GM12878 (cell line): ENCODE data around the gene CRYGS. TPM values are rescaled to one million over a fixed set of nuclear protein-coding genes. Genes with fewer than 3 reads are reported as not detected.
A peak's percentile ranks its signal among the peaks of the same experiment; 100 is the strongest.

Source experiments
- ATAC-seq: fragments of 200-7000 bp; cut with Tn5 transposase; 3 replicates; pipeline ENCODE4 v1.9.1; 2020; ENCODE audit warnings: mild to moderate bottlenecking, moderate library complexity
- BruUV-seq: library from RNA; stranded (reverse); fragments of 400-500 nt; replicated peaks from 2 replicates; lab custom pipeline; 2021; lab: Mats Ljungman, UMichigan
- CTCF ChIA-PET: fragments of 300-600 bp; sonication (Branson Sonifier 250); formaldehyde crosslinking; extraction: SDS; loops from one replicate; lab custom pipeline; 2021; ENCODE audit warnings: inconsistent platforms; lab: Yijun Ruan, JAX
- POLR2A ChIA-PET: fragments of 350-600 bp; formaldehyde crosslinking; extraction: SDS; loops from one replicate; lab custom pipeline; 2021; ENCODE audit warnings: inconsistent platforms; lab: Charles Lee
- RAD21 ChIA-PET: fragments of 300-600 bp; sonication (Branson Sonifier 250); formaldehyde crosslinking; loops from one replicate; lab custom pipeline; 2023; ENCODE audit warnings: antibody characterized with exemption; ENCODE audit not compliant: unreplicated experiment; lab: Charles Lee
- SMC1A ChIA-PET: fragments of 300-600 bp; sonication (Branson Sonifier 250); formaldehyde crosslinking; loops from one replicate; lab custom pipeline; 2023; ENCODE audit not compliant: unreplicated experiment, uncharacterized antibody; lab: Charles Lee
- DNase-seq: peaks from one replicate; pipeline ENCODE4 v3.0.0-alpha.2; 2011; ENCODE audit warnings: low read depth, low spot score
- FAIRE-seq: peaks from 3 replicates; lab custom pipeline; 2011; peaks lifted over from hg19 to GRCh38; lab: Jason Lieb, UNC
- H2AFZ ChIP-seq: 2 replicates; pipeline ENCODE4 v1.6.0; 2011; ENCODE audit warnings: low read depth, low read length, control low read depth; ENCODE audit not compliant: control insufficient read depth
- H3K27ac ChIP-seq: 2 replicates; pipeline ENCODE4 v1.5.1; 2011; ENCODE audit warnings: control low read depth; ENCODE audit not compliant: control insufficient read depth, insufficient read depth
- H3K27me3 ChIP-seq, 2 experiments: replicated peaks in 1 of 2; 2 replicates each; pipeline versions ENCODE4 v1.6.0 to v1.6.1; 2011; ENCODE audit warnings: low read length in 1 of 2; ENCODE audit not compliant: control insufficient read depth in 2 of 2, insufficient read depth in 2 of 2
- H3K36me3 ChIP-seq, 2 experiments: 2 replicates each; pipeline ENCODE4 v1.5.1; 2011; ENCODE audit warnings: low read length in 1 of 2; ENCODE audit not compliant: control insufficient read depth in 2 of 2, insufficient read depth in 2 of 2
- H3K4me1 ChIP-seq: 2 replicates; pipeline ENCODE4 v1.6.1; 2011; ENCODE audit warnings: mild to moderate bottlenecking, low read length, moderate library complexity, mixed read lengths; ENCODE audit not compliant: control insufficient read depth, insufficient read depth
- H3K4me2 ChIP-seq: 2 replicates; pipeline ENCODE4 v1.6.0; 2011; ENCODE audit warnings: control low read depth; ENCODE audit not compliant: control insufficient read depth, insufficient read depth
- H3K4me3 ChIP-seq: fragments of 200-600 bp; sonication (generic); 2 replicates; pipeline ENCODE4 v1.5.1; 2016
- H3K79me2 ChIP-seq: 2 replicates; pipeline ENCODE4 v1.6.0; 2011; ENCODE audit warnings: low read length; ENCODE audit not compliant: control insufficient read depth, insufficient read depth
- H3K9ac ChIP-seq: 2 replicates; pipeline ENCODE4 v1.8.0; 2011; ENCODE audit warnings: low read length, control low read depth, mixed read lengths; ENCODE audit not compliant: control insufficient read depth, insufficient read depth
- H3K9me3 ChIP-seq: replicated peaks from 3 replicates; pipeline ENCODE4 v1.5.1; 2011; ENCODE audit warnings: mild to moderate bottlenecking, low read length; ENCODE audit not compliant: control insufficient read depth, insufficient read depth
- H4K20me1 ChIP-seq: 2 replicates; pipeline ENCODE4 v1.6.0; 2011; ENCODE audit not compliant: control insufficient read depth, insufficient read depth
- BMI1 ChIP-seq: fragments of 450-650 bp; IDR thresholded peaks from 2 replicates; pipeline ENCODE4 v1.6.1; 2016; ENCODE audit warnings: mild to moderate bottlenecking, moderate library complexity, borderline replicate concordance
- CEBPZ ChIP-seq: fragments of 150-350 bp; IDR thresholded peaks from 2 replicates; pipeline ENCODE4 v1.6.1; 2016; ENCODE audit warnings: low read depth, low read length
- IRF4 ChIP-seq: IDR thresholded peaks from 2 replicates; pipeline ENCODE4 v1.6.1; 2011; ENCODE audit warnings: low read depth, low read length
- NBN ChIP-seq: fragments of 450-650 bp; IDR thresholded peaks from 2 replicates; pipeline ENCODE4 v1.6.1; 2016
- POLR2AphosphoS5 ChIP-seq: IDR thresholded peaks from 2 replicates; pipeline ENCODE4 v1.6.1; 2011; ENCODE audit warnings: mild to moderate bottlenecking, low read length, inconsistent platforms
- SMAD5 ChIP-seq: IDR thresholded peaks from 2 replicates; pipeline ENCODE4 v1.6.1; 2016; ENCODE audit warnings: antibody characterized with exemption, low read depth
- SP1 ChIP-seq: IDR thresholded peaks from one replicate; pipeline ENCODE4 v1.6.1; 2011; ENCODE audit warnings: low read depth, low read length
- SREBF2 ChIP-seq: IDR thresholded peaks from 2 replicates; pipeline ENCODE4 v1.6.1; 2012; ENCODE audit warnings: mild to moderate bottlenecking, low read length
- STAT1 ChIP-seq: fragments of 450-650 bp; conservative IDR thresholded peaks from 2 replicates; pipeline ENCODE4 v1.6.1; 2014; ENCODE audit warnings: antibody characterized with exemption, mild to moderate bottlenecking
- ZNF24 ChIP-seq: fragments of 450-650 bp; IDR thresholded peaks from 2 replicates; pipeline ENCODE4 v1.6.1; 2017; ENCODE audit warnings: antibody characterized with exemption, mild to moderate bottlenecking
- WGBS: methylation state at CpG from one replicate; pipeline ENCODE4 v1.1.6; 2016; ENCODE audit warnings: low lambda C conversion rate; ENCODE audit not compliant: insufficient replicate concordance, insufficient coverage; ENCODE audit errors: missing lambda C conversion rate; 5-methylcytosine and 5-hydroxymethylcytosine counted together
- in situ Hi-C: fragments of 300-500 bp; cut with MboI; formaldehyde crosslinking; loops from 9 replicates; pipeline ENCODE4 v1.14.3; 2018; ENCODE audit warnings: mixed read lengths
- intact Hi-C: fragments of 100-400 bp; cut with micrococcal nuclease; formaldehyde crosslinking; loops from one replicate; pipeline ENCODE4 v1.14.2; 2022; ENCODE audit not compliant: unreplicated experiment
- polyA plus RNA-seq, 11 experiments: library from polyadenylated mRNA; depleted of rRNA in 4 of 11; unstranded in 6 of 11; stranded (reverse) in 5 of 11; fragments of >200 nt; fragmentation: Nextera tagmentation in 4 of 11; fragmentation: Illumina TruSeq in 1 of 11; extraction: Ambion mirVana in 4 of 11; extraction: Trizol in 1 of 11; gene quantifications; 1 replicate in 1 of 11; 2 replicates in 10 of 11; pipeline versions ENCODE4 v1.2.1 to v1.2.3, GENCODE V29; 2011 to 2016; ENCODE audit warnings: inconsistent platforms in 2 of 11, missing spikeins in 2 of 11, low read depth in 1 of 11
- total RNA-seq, 4 experiments: library from RNA; depleted of rRNA in 3 of 4; stranded (reverse); fragments of >200 nt in 3 of 4; fragmentation: Illumina TruSeq in 1 of 4; extraction: Trizol in 1 of 4; gene quantifications; 2 replicates each; pipeline versions ENCODE4 v1.2.1 to v1.2.3, GENCODE V29; 2013 to 2021
- TF ChIP-seq, protein P1 (sequence below): fragments of 450-650 bp; IDR thresholded peaks from 2 replicates; pipeline ENCODE4 v1.6.1; 2017; ENCODE audit warnings: mild to moderate bottlenecking, moderate library complexity
- TF ChIP-seq, protein P2 (sequence below): fragments of 450-650 bp; IDR thresholded peaks from 2 replicates; pipeline ENCODE4 v1.6.1; 2014; ENCODE audit warnings: mild to moderate bottlenecking
- TF ChIP-seq, protein P3 (sequence below): fragments of 450-650 bp; IDR thresholded peaks from 2 replicates; pipeline ENCODE4 v1.6.1; 2017; ENCODE audit warnings: borderline replicate concordance

CRYGS gene
- total and polyA plus RNA-seq, 10 of the 15 experiments (the other 5 are each of a cell fraction or from before 2014, with no cell fraction given): 1.1 to 6.0 (median 2.5) TPM

GRCh38 chr3:186511245-186511644 lies 32.9 kb downstream of the CRYGS start:
- in situ Hi-C loops: no loop called here
- ChIA-PET RAD21 (interaction anchor here (0.6 to 7.8 kb wide), 9 partner anchors 9 to 256 kb away, joined by 3 to 192 read pairs (median 4); no protein-coding TSS in a partner anchor), SMC1A (interaction anchor here (0.6 to 12.3 kb wide), 14 partner anchors 8 to 585 kb away, joined by 3 to 257 read pairs (median 4); no protein-coding TSS in a partner anchor)
- TF ChIP-seq SMAD5 (no peak), POLR2AphosphoS5 (no peak), BMI1 (no peak; the same call in 1 of the 2 replicates), CEBPZ (no peak), SREBF2 (no peak), IRF4 (peak; percentile 95), STAT1 (no peak), SP1 (no peak), NBN (no peak), ZNF24 (peak; percentile 16; the same call in 1 of the 2 replicates)
- TF ChIP-seq, protein P1, sequence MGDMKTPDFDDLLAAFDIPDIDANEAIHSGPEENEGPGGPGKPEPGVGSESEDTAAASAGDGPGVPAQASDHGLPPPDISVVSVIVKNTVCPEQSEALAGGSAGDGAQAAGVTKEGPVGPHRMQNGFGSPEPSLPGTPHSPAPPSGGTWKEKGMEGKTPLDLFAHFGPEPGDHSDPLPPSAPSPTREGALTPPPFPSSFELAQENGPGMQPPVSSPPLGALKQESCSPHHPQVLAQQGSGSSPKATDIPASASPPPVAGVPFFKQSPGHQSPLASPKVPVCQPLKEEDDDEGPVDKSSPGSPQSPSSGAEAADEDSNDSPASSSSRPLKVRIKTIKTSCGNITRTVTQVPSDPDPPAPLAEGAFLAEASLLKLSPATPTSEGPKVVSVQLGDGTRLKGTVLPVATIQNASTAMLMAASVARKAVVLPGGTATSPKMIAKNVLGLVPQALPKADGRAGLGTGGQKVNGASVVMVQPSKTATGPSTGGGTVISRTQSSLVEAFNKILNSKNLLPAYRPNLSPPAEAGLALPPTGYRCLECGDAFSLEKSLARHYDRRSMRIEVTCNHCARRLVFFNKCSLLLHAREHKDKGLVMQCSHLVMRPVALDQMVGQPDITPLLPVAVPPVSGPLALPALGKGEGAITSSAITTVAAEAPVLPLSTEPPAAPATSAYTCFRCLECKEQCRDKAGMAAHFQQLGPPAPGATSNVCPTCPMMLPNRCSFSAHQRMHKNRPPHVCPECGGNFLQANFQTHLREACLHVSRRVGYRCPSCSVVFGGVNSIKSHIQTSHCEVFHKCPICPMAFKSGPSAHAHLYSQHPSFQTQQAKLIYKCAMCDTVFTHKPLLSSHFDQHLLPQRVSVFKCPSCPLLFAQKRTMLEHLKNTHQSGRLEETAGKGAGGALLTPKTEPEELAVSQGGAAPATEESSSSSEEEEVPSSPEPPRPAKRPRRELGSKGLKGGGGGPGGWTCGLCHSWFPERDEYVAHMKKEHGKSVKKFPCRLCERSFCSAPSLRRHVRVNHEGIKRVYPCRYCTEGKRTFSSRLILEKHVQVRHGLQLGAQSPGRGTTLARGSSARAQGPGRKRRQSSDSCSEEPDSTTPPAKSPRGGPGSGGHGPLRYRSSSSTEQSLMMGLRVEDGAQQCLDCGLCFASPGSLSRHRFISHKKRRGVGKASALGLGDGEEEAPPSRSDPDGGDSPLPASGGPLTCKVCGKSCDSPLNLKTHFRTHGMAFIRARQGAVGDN: no peak
- TF ChIP-seq, protein P2, sequence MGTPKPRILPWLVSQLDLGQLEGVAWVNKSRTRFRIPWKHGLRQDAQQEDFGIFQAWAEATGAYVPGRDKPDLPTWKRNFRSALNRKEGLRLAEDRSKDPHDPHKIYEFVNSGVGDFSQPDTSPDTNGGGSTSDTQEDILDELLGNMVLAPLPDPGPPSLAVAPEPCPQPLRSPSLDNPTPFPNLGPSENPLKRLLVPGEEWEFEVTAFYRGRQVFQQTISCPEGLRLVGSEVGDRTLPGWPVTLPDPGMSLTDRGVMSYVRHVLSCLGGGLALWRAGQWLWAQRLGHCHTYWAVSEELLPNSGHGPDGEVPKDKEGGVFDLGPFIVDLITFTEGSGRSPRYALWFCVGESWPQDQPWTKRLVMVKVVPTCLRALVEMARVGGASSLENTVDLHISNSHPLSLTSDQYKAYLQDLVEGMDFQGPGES: no peak
- TF ChIP-seq, protein P3, sequence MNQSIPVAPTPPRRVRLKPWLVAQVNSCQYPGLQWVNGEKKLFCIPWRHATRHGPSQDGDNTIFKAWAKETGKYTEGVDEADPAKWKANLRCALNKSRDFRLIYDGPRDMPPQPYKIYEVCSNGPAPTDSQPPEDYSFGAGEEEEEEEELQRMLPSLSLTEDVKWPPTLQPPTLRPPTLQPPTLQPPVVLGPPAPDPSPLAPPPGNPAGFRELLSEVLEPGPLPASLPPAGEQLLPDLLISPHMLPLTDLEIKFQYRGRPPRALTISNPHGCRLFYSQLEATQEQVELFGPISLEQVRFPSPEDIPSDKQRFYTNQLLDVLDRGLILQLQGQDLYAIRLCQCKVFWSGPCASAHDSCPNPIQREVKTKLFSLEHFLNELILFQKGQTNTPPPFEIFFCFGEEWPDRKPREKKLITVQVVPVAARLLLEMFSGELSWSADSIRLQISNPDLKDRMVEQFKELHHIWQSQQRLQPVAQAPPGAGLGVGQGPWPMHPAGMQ: no peak

More at GRCh38 chr3:186511245-186511644, 32.9 kb downstream of the CRYGS start:
- no peak overlapping the region for H3K9ac ChIP-seq
- ChIA-PET POLR2A (interaction anchor here (1.0 to 2.1 kb wide), 6 partner anchors 11 to 29 kb away, joined by 3 to 11 read pairs (median 4); no protein-coding TSS in a partner anchor), CTCF (interaction anchor here (1.0 to 5.7 kb wide), 11 partner anchors 9 to 310 kb away, joined by 3 to 141 read pairs (median 5); no protein-coding TSS in a partner anchor)
- H4K20me1 ChIP-seq: no peaks in the 10 kb centered on the region
- H3K4me2 ChIP-seq: 0 out of 2 replicates have a peak overlapping the region, but pooled peaks have one; percentile 19
- H3K9me3 ChIP-seq: no peaks in the 10 kb centered on the region
- FAIRE-seq (peak; percentile 7), DNase-seq (peak; percentile 70), ATAC-seq (peak; percentile 81)
- no peaks in the 10 kb centered on the region for H3K36me3 ChIP-seq
- 0 out of 2 replicates have a peak overlapping the region, but pooled peaks have one; percentile 29 for H3K27ac ChIP-seq
- no peak overlapping the region for H2AFZ ChIP-seq
- intact Hi-C loops: loop anchor here (2.0 kb wide), 1 partner anchor 24 kb away; no protein-coding TSS in a partner anchor
- 2% methylated on average over 4 of the region's 4 CpGs for WGBS
- BruUV-seq: no TSS peak
- no peaks in the 10 kb centered on the region for H3K79me2 ChIP-seq
- no peaks in the 10 kb centered on the region for H3K27me3 ChIP-seq
- H3K4me1 ChIP-seq: peaks cover 51% of the 10 kb centered on the region
- no peak overlapping the region for H3K4me3 ChIP-seq
